ENCODE data around the gene CTNND2. TPM values are rescaled to one million over a fixed set of nuclear protein-coding genes. Genes with fewer than 3 reads are reported as not detected.
A peak's percentile ranks its signal among the peaks of the same experiment; 100 is the strongest.

The CTNND2 gene
- total and polyA plus RNA-seq, 9 of the 15 experiments (the other 6 are each of a cell fraction or from before 2014, with no cell fraction given) = 0.03 to 0.35 TPM; not detected in 7

DNA sequence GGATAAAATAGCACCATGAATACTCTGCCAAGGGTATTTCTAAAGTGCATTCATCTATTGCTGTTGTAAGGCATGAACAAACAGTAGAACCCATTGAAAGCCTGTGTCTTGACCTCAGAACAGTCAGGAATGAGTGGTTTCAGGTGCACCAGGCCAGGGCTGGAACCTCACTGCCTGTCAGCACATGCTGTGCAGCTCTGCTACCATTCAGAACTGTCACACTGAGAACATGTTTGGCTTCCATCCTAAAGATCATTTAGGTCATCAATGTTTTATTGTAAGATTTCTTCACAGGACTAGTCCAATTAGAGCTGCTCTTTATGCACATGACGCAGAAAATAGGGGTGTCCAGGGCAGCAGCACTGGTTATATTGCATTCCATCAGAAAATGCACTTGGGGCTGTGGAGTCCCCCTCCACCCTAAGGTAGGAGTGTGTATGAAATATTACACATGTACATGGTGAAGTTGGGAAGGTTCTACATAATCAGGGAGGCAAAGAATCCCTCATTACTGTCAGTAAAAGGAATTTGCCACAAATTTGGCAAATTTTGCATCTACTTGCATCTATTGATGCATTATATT lies 408.0 kb downstream of the CTNND2 start (continued):
- TF ChIP-seq TEAD1 (CRISPR knock-in tag; IDR thresholded peaks at IDR 0.05) = no peak
- TF ChIP-seq HNRNPLL (IDR thresholded peaks at IDR 0.05; ENCODE audit: low read depth, low read length, poor library complexity, severe bottlenecking) = no peak
- TF ChIP-seq RBFOX2 (IDR thresholded peaks at IDR 0.05; ENCODE audit: low read depth, low read length) = no peak
- TF ChIP-seq, protein P1, sequence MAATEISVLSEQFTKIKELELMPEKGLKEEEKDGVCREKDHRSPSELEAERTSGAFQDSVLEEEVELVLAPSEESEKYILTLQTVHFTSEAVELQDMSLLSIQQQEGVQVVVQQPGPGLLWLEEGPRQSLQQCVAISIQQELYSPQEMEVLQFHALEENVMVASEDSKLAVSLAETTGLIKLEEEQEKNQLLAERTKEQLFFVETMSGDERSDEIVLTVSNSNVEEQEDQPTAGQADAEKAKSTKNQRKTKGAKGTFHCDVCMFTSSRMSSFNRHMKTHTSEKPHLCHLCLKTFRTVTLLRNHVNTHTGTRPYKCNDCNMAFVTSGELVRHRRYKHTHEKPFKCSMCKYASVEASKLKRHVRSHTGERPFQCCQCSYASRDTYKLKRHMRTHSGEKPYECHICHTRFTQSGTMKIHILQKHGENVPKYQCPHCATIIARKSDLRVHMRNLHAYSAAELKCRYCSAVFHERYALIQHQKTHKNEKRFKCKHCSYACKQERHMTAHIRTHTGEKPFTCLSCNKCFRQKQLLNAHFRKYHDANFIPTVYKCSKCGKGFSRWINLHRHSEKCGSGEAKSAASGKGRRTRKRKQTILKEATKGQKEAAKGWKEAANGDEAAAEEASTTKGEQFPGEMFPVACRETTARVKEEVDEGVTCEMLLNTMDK (IDR thresholded peaks at IDR 0.05; ENCODE audit: borderline replicate concordance, insufficient read depth, low read depth, low read length, poor library complexity, severe bottlenecking) = no peak
- no peak for TF ChIP-seq HDAC6 (IDR thresholded peaks at IDR 0.05; ENCODE audit: low read depth, low read length)

DNA sequence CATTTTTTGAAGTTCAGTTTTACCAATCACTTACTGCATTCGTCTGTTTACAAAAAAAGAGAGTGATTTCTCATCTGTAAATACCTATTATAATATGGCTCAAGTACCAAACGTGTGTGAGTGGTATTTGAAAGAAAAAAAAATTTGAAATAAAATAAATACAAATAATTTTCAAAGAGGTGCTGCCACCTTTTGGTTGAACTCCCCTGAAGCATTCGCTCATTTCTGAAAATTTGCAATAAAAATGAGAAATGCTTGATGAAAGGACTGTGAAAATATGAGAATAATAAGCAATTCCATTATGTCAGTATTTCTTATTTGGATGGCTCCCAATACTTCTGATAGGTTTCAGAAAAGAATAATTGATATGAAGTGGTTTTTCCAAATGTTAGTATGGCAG lies 409.9 kb downstream of the CTNND2 start:
- Histone ChIP-seq H3K27ac (ENCODE audit: extremely low read depth, low read depth, low read length) (no peak overlapping the region), H3K9me3 (replicated peaks; ENCODE audit: control insufficient read depth, insufficient read depth, low read depth, low read length) (no peaks in the 10 kb centered on the region), H3K9me1 (ENCODE audit: control insufficient read depth, insufficient read depth, low read length) (no peaks in the 10 kb centered on the region), H3K9ac (ENCODE audit: insufficient read depth in 1 of 2, low read depth in 2 of 2, low read length in 2 of 2) (no peak overlapping the region), H3K36me3 (ENCODE audit: control insufficient read depth, insufficient read depth, low read length) (no peaks in the 10 kb centered on the region), H3K4me3 (no peak overlapping the region), H3K4me2 (ENCODE audit: insufficient read depth, low read length) (no peak overlapping the region), H3K4me1 (replicated peaks in 1 of 2; ENCODE audit: control insufficient read depth in 2 of 2, insufficient read depth in 2 of 2, low read length in 2 of 2) (no peaks in the 10 kb centered on the region), H2AFZ (ENCODE audit: low read depth, low read length) (no peak overlapping the region), H3K27me3 (ENCODE audit: control insufficient read depth in 2 of 2, insufficient read depth in 2 of 2, low read length in 2 of 2) (no peaks in the 10 kb centered on the region), H4K20me1 (replicated peaks; ENCODE audit: control insufficient read depth, insufficient read depth, low read length) (no peaks in the 10 kb centered on the region), H3K79me2 (ENCODE audit: control insufficient read depth, insufficient read depth, low read length) (no peaks in the 10 kb centered on the region)
- intact Hi-C loops (cut with micrococcal nuclease) (loop anchor here (10.0 kb wide), 1 partner anchor 230 kb away; no protein-coding TSS in a partner anchor), in situ Hi-C loops (cut with MboI) (no loop called here)
- ChIA-PET POLR2A (no interaction called here), CTCF (ENCODE audit: low intra/inter-chr PET ratio) (interaction anchor here (0.6 kb wide), 1 partner anchor 220 kb away, joined by 4 read pairs; no protein-coding TSS in a partner anchor)
- ATAC-seq (no peak), DNase-seq (ENCODE audit: extremely low read depth in 1 of 4, low spot score in 3 of 4) (no peak), FAIRE-seq (no peak)
- WGBS (ENCODE audit: insufficient coverage, low coverage, missing lambda C conversion rate) = 0% methylated on average over 3 of the region's 3 CpGs
- BruUV-seq (replicated peaks) = no TSS peak
- TF ChIP-seq NFE2L1 (tag; IDR thresholded peaks at IDR 0.05; ENCODE audit: borderline replicate concordance, low read depth) = no peak
- TF ChIP-seq, protein P2, sequence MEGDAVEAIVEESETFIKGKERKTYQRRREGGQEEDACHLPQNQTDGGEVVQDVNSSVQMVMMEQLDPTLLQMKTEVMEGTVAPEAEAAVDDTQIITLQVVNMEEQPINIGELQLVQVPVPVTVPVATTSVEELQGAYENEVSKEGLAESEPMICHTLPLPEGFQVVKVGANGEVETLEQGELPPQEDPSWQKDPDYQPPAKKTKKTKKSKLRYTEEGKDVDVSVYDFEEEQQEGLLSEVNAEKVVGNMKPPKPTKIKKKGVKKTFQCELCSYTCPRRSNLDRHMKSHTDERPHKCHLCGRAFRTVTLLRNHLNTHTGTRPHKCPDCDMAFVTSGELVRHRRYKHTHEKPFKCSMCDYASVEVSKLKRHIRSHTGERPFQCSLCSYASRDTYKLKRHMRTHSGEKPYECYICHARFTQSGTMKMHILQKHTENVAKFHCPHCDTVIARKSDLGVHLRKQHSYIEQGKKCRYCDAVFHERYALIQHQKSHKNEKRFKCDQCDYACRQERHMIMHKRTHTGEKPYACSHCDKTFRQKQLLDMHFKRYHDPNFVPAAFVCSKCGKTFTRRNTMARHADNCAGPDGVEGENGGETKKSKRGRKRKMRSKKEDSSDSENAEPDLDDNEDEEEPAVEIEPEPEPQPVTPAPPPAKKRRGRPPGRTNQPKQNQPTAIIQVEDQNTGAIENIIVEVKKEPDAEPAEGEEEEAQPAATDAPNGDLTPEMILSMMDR (IDR thresholded peaks at IDR 0.05 in 2 of 3, conservative IDR thresholded peaks at IDR 0.05 in 1 of 3; ENCODE audit: insufficient read depth in 2 of 3, low read depth in 1 of 3, low read length in 3 of 3) = peak in 1 of 3 experiments; percentile 49; a peak in 2 of 6 replicates
- peak in 1 of 2 experiments; percentile 24; a peak in 1 of 4 replicates for TF ChIP-seq RAD21 (CRISPR knock-in tag; conservative IDR thresholded peaks at IDR 0.05 in 1 of 2, IDR thresholded peaks at IDR 0.05 in 1 of 2)

Data from K562 (cell line).